Endothelial cell of umbilical vein (primary cell): Measurements from ENCODE around the gene TNFAIP8. TPM values are rescaled to one million over a fixed set of nuclear protein-coding genes. Genes with fewer than 3 reads are reported as not detected.

Experiments
- BruUV-seq: library from RNA; stranded (reverse); fragments of 400-500 nt; replicated peaks from 2 replicates; lab custom pipeline; 2021; lab: Mats Ljungman, UMichigan
- CTCF ChIA-PET: fragments of 300-600, 350-600 bp; sonication (Branson Sonifier 250); formaldehyde crosslinking; loops from one replicate; lab custom pipeline; 2021; ENCODE audit warnings: antibody characterized with exemption, inconsistent platforms; lab: Charles Lee
- POLR2A ChIA-PET: fragments of 300-600, 350-600 bp; sonication (Branson Sonifier 250); formaldehyde crosslinking; loops from one replicate; lab custom pipeline; 2021; ENCODE audit warnings: antibody characterized with exemption, inconsistent platforms; lab: Charles Lee
- DNase-seq: peaks from one replicate; pipeline ENCODE4 v3.0.0-alpha.2; 2011; ENCODE audit warnings: low read depth, low spot score
- FAIRE-seq: peaks from 2 replicates; lab custom pipeline; 2011; peaks lifted over from hg19 to GRCh38; lab: Jason Lieb, UNC
- H2AFZ ChIP-seq: 2 replicates; pipeline ENCODE4 v1.6.0; 2012; ENCODE audit warnings: low read depth, low read length, control low read depth, inconsistent platforms
- H3K27ac ChIP-seq: 2 replicates; pipeline ENCODE4 v1.5.1; 2011; ENCODE audit warnings: low read depth, mild to moderate bottlenecking, control low read depth, low read length, moderate library complexity; ENCODE audit not compliant: insufficient read depth
- H3K27me3 ChIP-seq, 2 experiments: 2 replicates each; pipeline versions ENCODE4 v1.6.0 to v1.6.1; 2011; ENCODE audit warnings: low read length in 2 of 2, mixed read lengths in 1 of 2; ENCODE audit not compliant: control insufficient read depth in 2 of 2, insufficient read depth in 2 of 2
- H3K36me3 ChIP-seq, 2 experiments: 2 replicates in 1 of 2; 3 replicates in 1 of 2; pipeline ENCODE4 v1.5.1; 2011; ENCODE audit warnings: low read length in 2 of 2, mild to moderate bottlenecking in 1 of 2, moderate library complexity in 1 of 2; ENCODE audit not compliant: control insufficient read depth in 2 of 2, insufficient read depth in 2 of 2; ENCODE audit errors: extremely low read depth in 1 of 2
- H3K4me1 ChIP-seq: 3 replicates; pipeline ENCODE4 v1.5.1; 2011; ENCODE audit warnings: mild to moderate bottlenecking, low read length; ENCODE audit not compliant: control insufficient read depth, insufficient read depth; ENCODE audit errors: extremely low read depth
- H3K4me2 ChIP-seq: 2 replicates; pipeline ENCODE4 v1.6.1; 2011; ENCODE audit warnings: low read length, control low read depth, mixed read lengths; ENCODE audit not compliant: insufficient read depth
- H3K4me3 ChIP-seq, 3 experiments: fragments of 200-600 bp in 1 of 3; sonication (generic), shearing (Covaris generic) in 1 of 3; replicated peaks in 1 of 3; 2 replicates each; pipeline ENCODE4 v1.5.1; 2011 to 2016; ENCODE audit warnings: control low read depth in 3 of 3, low read length in 3 of 3, mild to moderate bottlenecking in 2 of 3, inconsistent platforms in 1 of 3, low read depth in 1 of 3, moderate library complexity in 1 of 3; ENCODE audit not compliant: insufficient read depth in 1 of 3
- H3K79me2 ChIP-seq: 2 replicates; pipeline ENCODE4 v1.6.0; 2012; ENCODE audit warnings: low read length, inconsistent platforms; ENCODE audit not compliant: control insufficient read depth, insufficient read depth
- H3K9ac ChIP-seq: replicated peaks from 2 replicates; pipeline ENCODE3; 2011; ENCODE audit warnings: low read length, control low read depth; ENCODE audit not compliant: insufficient read depth; ENCODE audit errors: extremely low read depth
- H3K9me1 ChIP-seq: replicated peaks from 3 replicates; pipeline ENCODE4 v1.6.0; 2011; ENCODE audit warnings: mild to moderate bottlenecking, low read length; ENCODE audit not compliant: control insufficient read depth, insufficient read depth; ENCODE audit errors: extremely low read depth
- H3K9me3 ChIP-seq: replicated peaks from 2 replicates; pipeline ENCODE4 v1.5.1; 2012; ENCODE audit warnings: low read length, inconsistent platforms; ENCODE audit not compliant: control insufficient read depth, insufficient read depth
- H4K20me1 ChIP-seq: replicated peaks from 2 replicates; pipeline ENCODE3; 2011; ENCODE audit warnings: mild to moderate bottlenecking, low read length; ENCODE audit not compliant: control insufficient read depth, insufficient read depth; ENCODE audit errors: extremely low read depth
- CTCF ChIP-seq, 2 donors: IDR thresholded peaks; 1 replicate in 1 of 2; 2 replicates in 1 of 2; pipeline ENCODE4 v1.5.1; 2011; ENCODE audit warnings: low read length in 2 of 2, mild to moderate bottlenecking in 2 of 2, moderate library complexity in 2 of 2, control low read depth in 1 of 2, inconsistent platforms in 1 of 2, low read depth in 1 of 2; ENCODE audit not compliant: insufficient read depth in 1 of 2; ENCODE audit errors: extremely low read depth in 1 of 2
- EZH2 ChIP-seq: IDR thresholded peaks from 2 replicates; pipeline ENCODE4 v1.6.1; 2012; ENCODE audit warnings: borderline replicate concordance, low read depth, mild to moderate bottlenecking, moderate library complexity, low read length, inconsistent platforms; ENCODE audit not compliant: severe bottlenecking
- FOS ChIP-seq: IDR thresholded peaks from 2 replicates; pipeline ENCODE4 v1.6.1; 2011; ENCODE audit warnings: mild to moderate bottlenecking, low read length, moderate library complexity, borderline replicate concordance; ENCODE audit not compliant: insufficient read depth
- GATA2 ChIP-seq: IDR thresholded peaks from 2 replicates; pipeline ENCODE4 v1.7.0; 2011; ENCODE audit warnings: low read depth, mild to moderate bottlenecking, moderate library complexity, mixed read lengths, low read length; ENCODE audit not compliant: insufficient read length, insufficient read depth
- JUN ChIP-seq: IDR thresholded peaks from 2 replicates; pipeline ENCODE4 v1.6.1; 2011; ENCODE audit warnings: borderline replicate concordance, low read depth; ENCODE audit not compliant: insufficient read length, insufficient read depth
- MAX ChIP-seq: IDR thresholded peaks from 2 replicates; pipeline ENCODE4 v1.6.1; 2011; ENCODE audit not compliant: insufficient read depth, insufficient read length
- MYC ChIP-seq: IDR thresholded peaks from one replicate; pipeline ENCODE4 v1.6.1; 2011; ENCODE audit warnings: mild to moderate bottlenecking, low read depth, low read length
- POLR2A ChIP-seq: IDR thresholded peaks from 2 replicates; pipeline ENCODE4 v1.6.1; 2012; ENCODE audit warnings: low read depth, mild to moderate bottlenecking, control low read depth, low read length
- POLR2AphosphoS5 ChIP-seq: IDR thresholded peaks from 2 replicates; pipeline ENCODE4 v1.6.1; 2012; ENCODE audit warnings: low read depth, mild to moderate bottlenecking, control low read depth, low read length, moderate library complexity; ENCODE audit not compliant: insufficient read depth
- dilution Hi-C: fragments of 300-500 bp; cut with MboI; formaldehyde crosslinking; loops from one replicate; pipeline ENCODE4 v1.15.0; 2019; ENCODE audit warnings: low sequenced_read_pairs; ENCODE audit not compliant: extremely low pct_ligation_motif_present
- intact Hi-C: fragments of 100-400 bp; cut with micrococcal nuclease; formaldehyde crosslinking; loops from one replicate; pipeline ENCODE4 v1.10.0; 2022
- polyA plus RNA-seq, 4 experiments: library from polyadenylated mRNA; depleted of rRNA in 3 of 4; stranded (reverse) in 3 of 4; unstranded in 1 of 4; fragments of >200 nt; gene quantifications; 2 replicates each; pipeline versions ENCODE4 v1.2.1 to v1.2.3, GENCODE V29; 2011 to 2012; ENCODE audit warnings: missing spikeins in 1 of 4
- total RNA-seq: library from RNA; stranded (reverse); gene quantifications from 2 replicates; pipeline ENCODE4 v1.2.3, GENCODE V29; 2021

The TNFAIP8 gene
- total and polyA plus RNA-seq, 2 donors (not counting 3 experiments of a cell fraction or from before 2014, with no cell fraction given): 4.7 to 7.4 TPM

GRCh38 chr5:119322312-119322947 lies 33.4 kb upstream of the TNFAIP8 start:
- no peaks in the 10 kb centered on the region for H4K20me1 ChIP-seq
- intact Hi-C loops (no loop called here), dilution Hi-C loops (no loop called here)
- H3K9ac ChIP-seq: no peak overlapping the region
- H3K79me2 ChIP-seq: no peaks in the 10 kb centered on the region
- POLR2A ChIA-PET: no interaction called here
- no peaks in the 10 kb centered on the region for H3K9me1 ChIP-seq
- no peak overlapping the region for H2AFZ ChIP-seq
- no peak overlapping the region for H3K27ac ChIP-seq
- H3K27me3 ChIP-seq: no peaks in the 10 kb centered on the region
- DNase-seq: no peak
- no peak overlapping the region for H3K4me2 ChIP-seq
- no peak for TF ChIP-seq CTCF (IDR thresholded peaks at IDR 0.05; ENCODE audit: extremely low read depth in 1 of 2, insufficient read depth in 1 of 2, low read depth in 1 of 2, low read length in 2 of 2)
- TF ChIP-seq JUN: no peak
- TF ChIP-seq FOS: no peak
- TF ChIP-seq POLR2AphosphoS5: no peak
- TF ChIP-seq MYC: no peak
- no peak for TF ChIP-seq MAX
- no peak for TF ChIP-seq POLR2A
- no peak for TF ChIP-seq EZH2
- no peak for TF ChIP-seq GATA2
- BruUV-seq: no TSS peak
- H3K36me3 ChIP-seq: no peaks in the 10 kb centered on the region
- H3K4me1 ChIP-seq: peaks cover 19% of the 10 kb centered on the region
- CTCF ChIA-PET: interaction anchor here (1.0 to 2.0 kb wide), 2 partner anchors 12 to 90 kb away, joined by 3 to 8 read pairs; no protein-coding TSS in a partner anchor
- FAIRE-seq: no peak
- no peak overlapping the region for H3K4me3 ChIP-seq
- H3K9me3 ChIP-seq: no peaks in the 10 kb centered on the region
